Muscle of arm (tissue), 12 donors: ENCODE results near the gene C8B. TPM values are rescaled to one million over a fixed set of nuclear protein-coding genes. Genes with fewer than 3 reads are reported as not detected.

ENCODE experiments used
- DNase-seq: peaks from one replicate; pipeline ENCODE4 v3.0.0-alpha.2; 2013
- polyA plus RNA-seq, 12 donors: library from polyadenylated mRNA; unstranded; fragments of 120-200 nt; gene quantifications; one replicate each; pipeline ENCODE4 v1.2.1, GENCODE V29; 2013; ENCODE audit not compliant: insufficient read length in 12 of 12

The C8B gene
- polyA plus RNA-seq, 12 donors: 0.08 to 1.1 TPM; not detected in 10

- no peak for DNase-seq
Observed at GRCh38 chr1:56972976-56973375, 7.2 kb upstream of the C8B start.

GRCh38 chr1:56970280-56970679 lies 4.5 kb upstream of the C8B start:
- no peak for DNase-seq

GRCh38 chr1:56968878-56969495 lies 3.2 kb upstream of the C8B start:
- DNase-seq: no peak

GRCh38 chr1:56967900-56968832 lies 2.4 kb upstream of the C8B start:
- peak; percentile 1 for DNase-seq

- DNase-seq: no peak
Observed at GRCh38 chr1:56967355-56967754, 1.5 kb upstream of the C8B start.

- no peak for DNase-seq
Observed at GRCh38 chr1:56966698-56966999, 834 bp upstream of the C8B start.

GRCh38 chr1:56965191-56965590 lies 624 bp downstream of the C8B start:
- DNase-seq: no peak

GRCh38 chr1:56964349-56965017 lies 1.3 kb downstream of the C8B start:
- no peak for DNase-seq

- no peak for DNase-seq
Observed at GRCh38 chr1:56963667-56964066, 2.1 kb downstream of the C8B start.

- DNase-seq: no peak
Observed at GRCh38 chr1:56961426-56961825, 4.4 kb downstream of the C8B start.

GRCh38 chr1:56958526-56958925 lies 7.3 kb downstream of the C8B start:
- DNase-seq: no peak

- no peak for DNase-seq
Observed at GRCh38 chr1:56957931-56958330, 7.9 kb downstream of the C8B start.

- DNase-seq: no peak
Observed at GRCh38 chr1:56954664-56955063, 11.2 kb downstream of the C8B start.

- no peak for DNase-seq
Observed at GRCh38 chr1:56953386-56953785, 12.4 kb downstream of the C8B start.

GRCh38 chr1:56952501-56952900 lies 13.3 kb downstream of the C8B start:
- DNase-seq: no peak

GRCh38 chr1:56948403-56949023 lies 17.3 kb downstream of the C8B start:
- DNase-seq: no peak

- no peak for DNase-seq
Observed at GRCh38 chr1:56940039-56940438, 25.8 kb downstream of the C8B start.

- no peak for DNase-seq
Observed at GRCh38 chr1:56939209-56939608, 26.6 kb downstream of the C8B start.

GRCh38 chr1:56938646-56939045 lies 27.2 kb downstream of the C8B start:
- no peak for DNase-seq

GRCh38 chr1:56934430-56935060 lies 31.3 kb downstream of the C8B start:
- DNase-seq: no peak

- no peak for DNase-seq
Observed at GRCh38 chr1:56933606-56934005, 32.2 kb downstream of the C8B start.

- no peak for DNase-seq
Observed at GRCh38 chr1:56933161-56933560, 32.7 kb downstream of the C8B start.
